ENCODE data around the gene LPO.

DNA sequence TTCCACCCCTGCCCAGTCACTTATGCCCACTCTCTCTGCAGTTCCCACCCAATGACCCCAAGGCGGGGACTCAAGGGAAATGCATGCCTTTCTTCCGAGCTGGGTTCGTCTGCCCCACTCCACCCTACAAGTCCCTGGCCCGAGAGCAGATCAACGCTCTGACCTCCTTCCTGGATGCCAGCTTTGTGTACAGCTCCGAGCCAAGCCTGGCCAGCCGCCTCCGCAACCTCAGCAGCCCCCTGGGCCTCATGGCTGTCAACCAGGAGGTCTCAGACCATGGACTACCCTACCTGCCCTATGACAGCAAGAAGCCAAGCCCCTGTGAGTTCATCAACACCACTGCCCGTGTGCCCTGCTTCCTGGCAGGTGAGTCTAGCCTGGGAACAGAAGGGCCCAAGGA lies 13.8 kb downstream of the LPO start:
- no peak for TF ChIP-seq CREB1 (IDR thresholded peaks at IDR 0.05; ENCODE audit: low read depth)
- TF ChIP-seq EGR1 (IDR thresholded peaks at IDR 0.05): no peak
- no peak for TF ChIP-seq EP300 (IDR thresholded peaks at IDR 0.05; ENCODE audit: borderline replicate concordance)
- no peak for TF ChIP-seq RAD21 (IDR thresholded peaks at IDR 0.05; ENCODE audit: low read depth)
- TF ChIP-seq TCF12 (IDR thresholded peaks at IDR 0.05; ENCODE audit: low read depth): no peak
- no peak for TF ChIP-seq TEAD4 (IDR thresholded peaks at IDR 0.05)
- TF ChIP-seq NFIC (IDR thresholded peaks at IDR 0.05): no peak
- TF ChIP-seq FOXM1 (IDR thresholded peaks at IDR 0.05; ENCODE audit: borderline replicate concordance, low read depth): no peak
- no peak for TF ChIP-seq CEBPB (IDR thresholded peaks at IDR 0.05)
- no peak for TF ChIP-seq REST (IDR thresholded peaks at IDR 0.05; ENCODE audit: low read depth)
